ENCODE results near the gene LRRC32.

LRRC32 gene

DNA sequence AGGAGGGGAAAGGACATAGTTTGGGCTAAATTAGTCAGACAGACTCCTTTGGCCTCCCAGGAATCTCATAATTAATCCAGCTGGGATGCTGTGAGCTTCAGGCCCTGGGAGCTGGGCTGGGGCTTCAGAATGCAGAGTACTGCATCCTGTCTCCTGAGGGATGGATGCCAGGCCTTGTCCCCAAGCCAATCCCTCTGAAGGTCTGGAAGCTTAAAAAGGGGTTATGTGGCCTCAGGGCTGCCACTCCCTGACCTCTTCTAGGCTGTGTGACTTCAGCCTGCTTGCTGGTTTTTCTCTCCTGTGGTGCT, 6.9 kb upstream of the LRRC32 start:
- no peak for DNase-seq

DNA sequence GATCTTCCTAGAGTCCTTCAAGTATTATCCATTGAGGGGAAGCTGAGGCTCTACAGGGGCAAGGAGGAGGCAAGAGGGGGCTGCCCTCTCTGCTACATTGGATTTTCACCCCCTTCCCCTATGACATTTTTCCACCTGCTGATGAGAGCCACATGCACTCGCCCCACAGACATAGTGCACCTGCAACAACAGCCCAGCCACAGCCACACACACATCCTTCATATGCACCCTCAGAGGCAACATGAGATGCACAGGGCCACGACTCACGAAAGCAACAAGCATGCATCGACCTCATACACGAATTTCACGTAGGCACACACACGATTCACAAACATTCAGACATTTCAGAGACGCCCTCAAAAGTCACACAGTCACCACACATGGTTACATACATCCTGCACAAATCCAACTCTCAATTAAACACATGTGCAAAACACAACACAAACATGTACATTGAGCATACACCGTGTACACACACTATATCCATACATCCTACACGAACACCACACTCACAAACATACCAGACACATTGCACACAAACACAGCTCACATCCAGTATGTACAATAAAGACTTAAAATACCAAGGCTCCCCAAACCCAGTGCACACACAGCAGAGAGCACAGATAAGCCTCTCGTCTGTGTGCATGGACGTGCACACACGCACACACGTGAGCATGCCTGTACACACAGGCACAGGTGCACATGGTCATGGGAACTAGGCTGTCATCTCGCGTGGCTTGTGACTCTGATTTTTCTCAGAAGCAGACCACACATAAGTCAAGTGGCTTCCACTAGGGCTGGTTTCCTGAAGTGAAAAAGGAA, 6.3 kb upstream of the LRRC32 start:
- no peak for DNase-seq

DNA sequence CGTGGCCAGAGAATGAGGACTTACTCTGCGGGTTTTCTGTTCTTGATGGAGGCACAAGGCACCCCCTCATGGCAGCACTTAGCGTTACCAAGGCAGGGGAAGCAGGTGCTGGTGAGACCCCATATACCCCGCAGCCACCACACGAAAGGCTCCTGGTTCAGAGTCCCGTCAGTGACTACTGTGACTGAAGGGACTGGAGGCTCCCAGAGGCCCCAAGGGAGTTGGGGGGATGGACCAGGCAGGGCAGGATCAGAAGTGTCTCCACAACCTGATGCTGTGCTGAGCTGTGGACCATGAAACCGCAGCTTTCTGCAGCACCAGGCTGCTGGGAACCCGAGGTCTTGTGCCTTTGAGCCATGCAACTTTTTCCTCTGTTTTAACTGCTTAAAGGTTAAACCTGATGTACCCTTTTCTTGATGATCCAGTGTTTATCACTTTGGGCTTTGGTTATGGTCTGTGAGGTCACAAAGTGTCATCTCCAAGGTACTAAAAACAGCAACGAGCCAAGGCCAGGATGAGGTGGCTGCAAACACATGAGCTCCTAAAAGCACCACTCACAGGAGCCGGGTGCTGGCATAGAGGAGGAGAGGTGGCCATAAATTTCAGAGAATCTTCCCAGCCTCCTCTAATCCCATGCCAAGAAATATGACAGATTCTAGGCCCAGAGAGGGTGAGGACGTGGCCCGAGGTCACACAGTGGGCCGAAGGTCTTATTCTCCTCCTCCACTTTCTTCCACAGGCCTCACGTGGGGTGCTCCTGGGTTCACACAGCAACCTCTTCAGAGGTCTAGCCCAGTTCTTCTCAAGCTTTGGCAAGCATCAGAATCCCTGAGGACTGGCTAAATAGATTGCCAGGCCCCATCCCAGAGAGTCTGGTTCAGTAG, 4.2 kb upstream of the LRRC32 start:
- no peak for DNase-seq

DNA sequence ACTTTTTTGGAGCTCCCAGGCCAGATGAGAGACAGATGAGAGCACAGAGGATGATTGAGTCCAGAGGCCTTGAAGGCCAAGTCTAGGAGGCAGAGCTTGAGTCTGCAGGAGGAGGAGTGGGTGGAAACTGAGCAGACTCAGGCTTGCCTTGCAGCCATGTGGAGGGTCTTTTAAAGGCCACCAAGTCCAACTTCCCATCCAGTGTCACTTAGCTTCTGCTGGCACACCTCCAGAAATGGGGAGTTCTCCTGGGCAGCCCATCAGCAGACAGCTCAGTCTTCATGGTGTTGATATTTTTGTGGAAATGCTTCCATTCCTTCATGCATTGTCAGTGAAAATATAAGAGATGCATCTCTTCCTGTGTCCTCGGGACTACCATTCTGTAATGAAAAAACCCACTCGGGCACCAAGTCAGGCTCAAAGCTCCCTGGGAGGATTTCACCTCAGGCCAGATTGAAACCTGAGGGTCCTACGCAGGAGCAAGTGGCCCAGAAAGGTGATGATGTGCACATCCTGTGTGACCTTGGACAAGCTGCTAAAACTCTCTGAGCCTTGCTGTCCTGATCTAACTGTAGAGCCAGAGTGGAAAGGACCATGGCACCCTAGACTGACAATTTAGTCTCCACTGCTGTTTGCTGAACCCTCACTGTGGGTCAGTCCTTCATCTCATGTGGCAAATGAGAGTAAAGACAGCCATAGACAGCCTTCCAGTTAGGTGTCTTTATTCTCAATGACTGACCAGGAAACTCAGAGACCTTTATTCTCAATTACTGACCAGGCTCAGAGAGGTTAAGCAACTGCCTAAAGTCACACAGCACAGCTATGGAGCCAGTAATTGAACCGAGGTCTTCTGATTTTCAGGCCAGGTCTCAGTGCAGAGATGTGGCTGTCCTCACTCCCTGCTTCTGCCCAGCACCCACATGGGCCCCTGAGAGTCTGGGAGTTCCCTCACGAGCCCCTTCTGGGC, 2.9 kb upstream of the LRRC32 start:
- DNase-seq, result no peak

DNA sequence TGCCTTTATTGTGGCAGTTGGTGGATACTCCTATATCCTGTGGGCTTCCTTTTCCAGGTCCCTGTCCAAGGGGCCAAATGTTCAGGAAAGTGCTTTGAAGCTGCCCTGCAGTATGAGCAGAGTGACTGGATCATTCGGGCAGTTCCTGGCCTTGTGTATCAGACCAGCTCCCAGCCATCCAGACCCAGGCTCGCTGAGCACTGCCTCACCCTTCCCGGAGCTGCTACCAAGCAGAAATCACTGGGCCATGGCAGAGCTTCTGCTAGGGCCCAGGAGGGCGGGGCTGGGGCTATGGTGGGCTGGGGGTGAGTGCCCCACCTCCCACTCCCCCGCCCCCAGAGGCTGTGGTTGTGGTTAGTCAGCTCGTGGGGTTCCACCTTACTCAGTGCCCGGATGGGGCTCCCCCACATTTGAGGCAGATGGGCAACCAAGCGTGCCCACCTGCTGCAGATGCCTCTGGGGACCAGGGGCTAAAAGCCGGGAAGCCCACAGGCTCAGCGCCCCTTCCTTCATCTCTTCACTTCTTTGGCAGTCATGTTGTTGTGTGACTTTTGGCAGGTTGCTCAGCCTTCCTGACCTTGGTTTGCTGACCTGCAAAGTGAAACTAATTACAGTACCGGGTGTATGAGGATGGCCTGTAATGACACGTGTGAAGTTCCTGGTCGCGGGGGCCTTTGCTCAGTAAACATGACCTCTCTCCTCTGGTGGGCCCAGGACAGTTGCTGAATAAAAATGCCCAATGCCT, 2.1 kb upstream of the LRRC32 start:
- no peak for DNase-seq

DNA sequence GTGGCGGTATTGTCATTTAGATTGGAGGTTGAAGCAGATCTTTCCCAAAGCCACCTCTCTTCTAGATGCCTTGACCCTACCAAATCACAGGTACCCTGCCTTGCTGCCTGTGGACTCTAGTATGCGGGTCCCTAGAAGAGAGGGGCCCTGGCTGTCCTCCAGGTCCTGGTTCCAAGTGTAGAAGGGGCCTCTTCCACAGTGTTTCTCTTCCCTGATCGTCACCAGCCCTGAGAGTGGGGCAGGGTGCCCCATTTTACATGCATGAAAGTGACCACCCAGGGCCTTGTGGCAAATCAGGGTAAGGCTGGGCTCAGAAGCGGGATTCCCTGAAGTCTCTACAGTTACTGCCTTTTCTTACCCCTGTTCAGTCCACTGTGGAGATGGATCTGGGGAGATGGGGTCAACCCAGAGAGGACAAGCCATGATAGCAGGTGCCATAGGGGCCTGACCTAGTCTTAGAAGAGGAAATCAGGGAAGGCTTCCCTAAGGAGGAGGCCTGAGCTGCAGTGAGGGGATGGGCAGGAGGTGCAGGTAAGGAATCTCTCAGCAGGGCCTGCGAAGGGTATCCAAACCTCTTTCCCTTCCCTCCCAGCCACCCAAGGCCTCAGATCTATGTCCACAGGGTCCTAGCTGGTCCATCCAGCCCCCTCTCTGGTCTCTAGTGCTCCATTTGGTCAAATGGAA, 1.2 kb upstream of the LRRC32 start:
- DNase-seq, result no peak

DNA sequence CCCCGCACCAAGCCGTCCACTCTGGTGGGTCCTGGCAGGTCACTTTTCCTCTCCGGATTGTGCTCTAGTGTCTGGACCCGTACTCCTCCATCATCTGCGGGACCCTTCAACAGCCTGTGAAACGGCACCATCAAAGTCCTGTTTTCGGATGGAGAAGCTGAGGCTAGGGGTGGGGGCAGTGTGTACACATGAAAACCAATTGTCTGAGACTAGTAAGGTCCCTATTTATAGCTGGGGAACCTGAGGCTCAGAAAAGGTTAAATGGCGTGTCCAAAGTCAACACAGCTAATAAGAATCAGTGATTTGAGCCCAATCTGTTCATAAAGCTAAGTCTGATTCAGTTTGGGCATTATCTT, 668 bp upstream of the LRRC32 start:
- DNase-seq, result no peak

DNA sequence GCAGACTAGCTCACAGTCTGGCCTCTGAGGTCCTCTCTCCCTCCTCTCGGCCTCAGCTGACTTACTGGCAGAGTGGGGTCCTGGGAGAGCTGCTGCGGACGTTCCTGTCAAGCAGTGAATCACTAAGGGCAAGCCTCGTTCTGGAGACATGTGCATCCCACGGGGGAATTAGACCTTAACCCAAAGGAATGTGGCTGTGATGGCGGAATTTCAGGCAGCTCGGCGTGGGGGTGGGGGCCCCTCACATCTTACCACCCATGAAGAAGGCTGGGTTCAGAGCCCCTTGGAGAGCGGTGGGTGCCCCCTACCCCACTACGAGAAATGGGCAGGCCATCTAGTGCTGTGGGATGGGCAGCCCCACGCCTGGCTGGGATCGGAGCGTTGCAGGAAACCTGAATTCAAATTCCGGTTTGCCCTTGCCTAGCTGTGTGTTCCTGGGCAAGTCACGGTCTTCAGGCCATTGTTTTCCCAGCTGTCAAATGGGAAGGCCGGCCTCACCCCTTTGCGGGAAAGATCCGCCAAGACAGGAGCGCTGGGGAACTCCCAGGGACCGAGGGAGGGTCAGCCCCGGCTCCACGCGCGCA, 554 bp downstream of the LRRC32 start:
- no peak for DNase-seq

DNA sequence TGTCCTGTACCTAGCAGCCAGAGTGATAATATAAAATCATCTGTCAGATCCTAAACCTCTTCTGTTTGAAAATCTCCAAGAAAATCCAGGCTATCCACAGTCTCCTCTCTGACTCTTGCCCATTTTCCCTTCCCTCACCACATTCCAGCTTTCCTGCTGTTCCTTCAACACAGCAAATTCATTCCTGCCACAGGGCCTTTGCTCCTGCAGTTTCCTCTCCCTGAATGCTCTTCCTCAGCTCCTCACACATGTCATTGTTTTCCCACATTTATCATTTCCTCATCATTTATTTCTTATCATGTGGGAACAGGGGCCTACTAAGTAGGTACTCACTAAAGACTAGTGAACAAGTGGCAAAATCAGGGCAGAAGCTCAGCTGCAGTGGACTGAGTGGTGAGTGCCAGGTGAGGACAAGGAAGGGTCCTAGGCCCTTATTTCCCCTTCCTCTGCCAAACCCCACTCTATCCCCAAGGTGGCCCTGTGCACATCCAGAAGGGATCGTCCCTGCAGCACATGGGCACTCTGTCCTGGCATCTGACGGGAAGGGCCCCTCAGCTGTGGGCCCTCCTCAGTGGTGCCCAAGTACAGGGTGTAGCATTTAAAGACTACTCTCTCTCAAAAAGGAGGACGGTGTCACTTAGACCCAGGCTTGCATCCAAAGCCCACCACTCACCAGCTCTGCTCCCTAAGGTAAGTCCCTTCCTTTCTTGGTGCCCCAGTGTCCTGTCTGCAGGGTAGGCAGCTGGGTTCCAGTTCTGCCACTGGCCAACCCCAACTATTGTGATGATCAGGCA, 2.0 kb downstream of the LRRC32 start:
- no peak for DNase-seq

DNA sequence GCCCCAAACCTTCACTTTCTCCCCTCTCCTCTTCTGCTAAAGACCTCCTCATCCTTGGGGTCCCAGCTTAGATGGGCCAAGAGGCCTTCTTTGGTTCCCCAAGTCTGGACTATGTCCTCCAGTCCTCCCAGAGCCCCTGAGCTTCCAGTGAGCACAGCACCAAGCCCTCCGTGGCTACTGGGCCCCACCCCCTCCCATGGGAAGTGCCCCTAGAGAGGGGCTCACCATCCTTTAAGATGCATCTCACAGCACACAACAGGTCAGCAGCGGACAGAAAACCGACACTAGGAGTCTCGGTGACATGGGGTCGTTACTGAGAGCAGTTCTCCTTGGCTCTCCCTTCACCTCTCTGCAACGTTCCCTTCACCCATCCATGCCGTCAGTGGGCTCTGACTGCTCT, 2.7 kb downstream of the LRRC32 start:
- DNase-seq, result no peak

DNA sequence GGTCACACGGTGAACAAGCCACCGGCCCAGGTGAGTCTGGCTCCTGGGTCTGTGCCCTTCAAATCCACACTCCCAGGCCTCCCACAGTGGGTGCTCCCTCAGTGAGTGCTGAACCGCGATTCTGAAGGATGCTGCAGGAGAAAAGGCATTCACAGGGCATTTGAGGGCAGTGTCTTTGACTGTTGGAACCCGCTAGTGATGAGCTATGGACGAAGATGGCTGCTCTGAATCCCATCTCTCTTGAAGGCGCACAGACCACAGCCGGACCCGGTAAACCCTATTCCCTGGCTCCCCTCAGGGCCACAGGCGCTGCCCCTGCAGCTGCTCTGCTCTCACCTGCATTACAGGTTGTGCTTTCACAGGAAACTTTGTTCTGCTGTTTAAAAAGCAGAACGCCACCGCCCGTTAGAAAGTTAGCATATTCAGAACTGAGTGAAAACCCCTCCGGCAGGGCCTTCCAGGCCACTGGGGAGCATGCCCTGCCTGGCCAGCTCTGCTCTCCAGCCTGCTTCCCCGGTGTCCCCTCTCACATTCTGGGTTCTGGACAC, 3.2 kb downstream of the LRRC32 start:
- no peak for DNase-seq

DNA sequence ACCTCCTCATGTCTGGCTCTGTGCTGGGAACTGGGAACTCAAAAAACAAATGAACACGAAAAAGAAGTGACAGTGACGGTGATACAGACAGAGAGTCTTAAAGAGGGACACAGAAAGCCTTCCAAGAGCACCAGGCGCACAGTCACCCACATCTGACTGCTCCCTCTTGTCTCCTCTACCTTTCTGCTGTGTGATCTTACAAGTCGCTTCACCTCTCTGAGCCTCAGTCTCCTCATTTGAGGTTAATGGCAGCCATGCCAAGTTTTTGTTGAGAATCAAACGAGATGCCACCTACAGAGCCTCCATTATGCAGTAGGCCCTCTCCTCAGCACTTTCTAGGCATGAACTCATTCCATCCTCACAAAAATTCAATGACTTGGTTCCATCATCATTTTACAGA, 3.7 kb downstream of the LRRC32 start:
- no peak for DNase-seq

DNA sequence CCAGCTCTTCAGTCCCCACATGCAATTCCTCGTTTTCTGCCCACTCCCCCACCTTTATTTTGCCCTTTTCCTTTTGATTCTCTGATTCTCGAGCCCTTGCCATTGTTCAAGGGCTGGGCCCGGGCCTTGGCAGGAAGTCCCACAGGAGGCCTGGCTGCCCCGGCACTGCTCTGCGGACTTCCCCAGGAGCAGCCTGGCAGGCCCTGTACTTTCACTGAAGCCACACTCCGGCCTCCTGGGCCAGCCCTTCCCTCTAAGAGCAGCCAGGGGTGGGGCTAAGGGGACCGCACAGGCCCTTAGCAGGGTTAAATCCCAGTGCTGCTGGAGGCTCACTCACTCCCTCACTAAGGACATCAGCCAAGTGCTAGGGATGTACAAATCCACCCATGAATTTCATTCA, 4.1 kb downstream of the LRRC32 start:
- no peak for DNase-seq

DNA sequence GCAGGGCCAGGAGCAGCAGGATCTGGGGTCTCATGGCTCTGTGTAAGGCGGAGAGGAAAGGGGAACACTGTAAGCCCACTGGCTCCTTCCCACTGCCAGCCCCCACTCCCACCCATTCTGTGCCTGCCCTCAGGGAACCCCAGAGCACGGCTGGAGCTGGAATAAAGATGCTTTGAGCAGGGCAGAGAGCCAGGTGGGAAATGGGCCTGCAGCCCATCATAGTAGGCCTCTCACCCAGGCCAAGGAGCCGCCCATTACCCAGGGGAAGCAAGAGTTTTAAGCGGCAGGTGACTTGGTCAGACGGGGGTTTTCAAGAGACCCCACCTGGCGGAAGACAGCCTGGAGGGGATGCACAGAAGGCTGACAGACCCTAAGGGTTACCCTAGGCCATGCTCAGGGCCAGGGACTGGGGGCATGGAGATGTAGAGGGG, 4.6 kb downstream of the LRRC32 start:
- DNase-seq, result no peak

DNA sequence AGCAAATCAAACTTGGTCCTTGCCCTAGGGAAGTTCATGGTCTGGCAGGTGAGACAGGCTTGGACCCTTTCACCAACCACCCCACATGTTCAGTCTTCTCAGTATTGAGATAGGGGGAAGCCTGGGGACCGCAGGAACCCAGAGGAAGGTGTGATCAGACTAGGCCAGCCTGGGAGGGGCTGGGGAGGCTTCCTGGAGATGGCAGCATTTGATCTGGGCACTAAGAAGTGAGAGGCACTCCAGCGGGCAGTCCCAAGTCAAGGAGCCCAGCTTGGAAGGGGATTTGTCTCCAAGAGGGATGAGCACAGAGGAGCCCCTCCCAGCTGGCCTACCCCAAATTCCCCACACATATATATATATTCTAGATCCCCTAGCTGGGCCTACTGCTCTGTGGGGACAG, 5.4 kb downstream of the LRRC32 start:
- DNase-seq, result no peak

DNA sequence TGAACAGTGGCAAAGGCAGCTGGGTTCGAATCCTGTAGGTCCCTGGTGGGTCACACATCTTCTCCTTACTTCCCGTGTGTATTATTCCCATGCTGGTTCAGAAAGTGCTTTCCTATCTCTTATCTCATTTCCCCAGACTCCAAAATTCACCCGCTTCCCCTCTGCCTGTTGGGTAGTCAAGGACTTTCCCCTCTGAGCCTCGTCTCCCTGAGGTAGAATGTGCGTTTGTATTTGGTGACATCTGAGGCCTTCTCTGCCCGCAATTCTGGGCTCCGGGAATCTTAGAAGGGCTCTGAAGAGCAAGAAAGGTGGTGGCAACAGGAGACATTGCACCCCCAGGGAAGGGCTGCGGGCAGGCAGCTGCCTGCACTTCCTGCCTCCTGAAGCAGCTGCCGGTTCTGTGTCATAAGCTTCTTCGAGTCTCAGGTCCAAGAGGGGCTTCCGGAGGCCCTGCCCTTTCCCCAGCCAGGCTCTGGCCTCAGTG, 5.9 kb downstream of the LRRC32 start:
- no peak for DNase-seq

DNA sequence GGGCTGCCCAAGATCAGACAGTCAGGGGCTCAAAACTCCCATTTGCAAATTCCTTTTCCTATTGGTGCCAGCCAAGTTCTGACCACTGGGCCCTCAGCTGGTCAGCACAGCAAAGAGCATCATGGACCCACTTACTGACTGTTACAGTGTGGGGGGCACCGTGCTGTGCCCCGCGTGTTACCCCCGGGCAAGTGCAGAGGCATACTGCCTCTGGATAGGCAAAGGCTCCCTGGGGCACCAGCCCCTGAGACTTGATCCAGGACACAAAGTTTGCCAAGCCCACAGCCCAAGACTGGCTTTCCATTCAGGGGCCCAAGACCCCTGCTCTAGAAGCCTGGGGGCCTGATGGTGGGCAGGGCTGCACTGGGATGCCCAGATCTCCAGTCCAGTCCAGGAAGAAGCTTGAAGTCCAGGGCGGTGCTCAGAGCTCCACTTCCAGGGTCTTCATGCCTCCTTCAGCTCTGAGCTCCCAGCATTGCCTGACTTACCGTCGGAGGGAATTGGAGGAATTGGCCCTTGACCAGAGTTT, 6.6 kb downstream of the LRRC32 start:
- no peak for DNase-seq

DNA sequence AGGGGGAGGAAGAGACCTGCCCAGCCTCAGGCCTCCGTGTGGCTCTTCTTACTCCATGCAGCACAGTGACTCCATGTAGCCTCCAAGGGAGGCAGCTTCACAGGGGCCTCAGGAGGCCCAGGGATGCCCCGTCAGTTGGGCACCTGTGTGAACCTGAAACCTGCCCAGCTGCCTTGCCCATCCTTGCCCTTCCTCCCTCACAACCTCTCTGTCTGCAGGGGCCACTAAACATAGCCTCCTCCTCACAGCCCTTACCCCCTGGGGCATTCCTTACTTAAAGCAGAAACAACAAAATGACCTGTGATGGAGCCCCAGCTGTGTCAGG, 7.1 kb downstream of the LRRC32 start:
- DNase-seq, result no peak

DNA sequence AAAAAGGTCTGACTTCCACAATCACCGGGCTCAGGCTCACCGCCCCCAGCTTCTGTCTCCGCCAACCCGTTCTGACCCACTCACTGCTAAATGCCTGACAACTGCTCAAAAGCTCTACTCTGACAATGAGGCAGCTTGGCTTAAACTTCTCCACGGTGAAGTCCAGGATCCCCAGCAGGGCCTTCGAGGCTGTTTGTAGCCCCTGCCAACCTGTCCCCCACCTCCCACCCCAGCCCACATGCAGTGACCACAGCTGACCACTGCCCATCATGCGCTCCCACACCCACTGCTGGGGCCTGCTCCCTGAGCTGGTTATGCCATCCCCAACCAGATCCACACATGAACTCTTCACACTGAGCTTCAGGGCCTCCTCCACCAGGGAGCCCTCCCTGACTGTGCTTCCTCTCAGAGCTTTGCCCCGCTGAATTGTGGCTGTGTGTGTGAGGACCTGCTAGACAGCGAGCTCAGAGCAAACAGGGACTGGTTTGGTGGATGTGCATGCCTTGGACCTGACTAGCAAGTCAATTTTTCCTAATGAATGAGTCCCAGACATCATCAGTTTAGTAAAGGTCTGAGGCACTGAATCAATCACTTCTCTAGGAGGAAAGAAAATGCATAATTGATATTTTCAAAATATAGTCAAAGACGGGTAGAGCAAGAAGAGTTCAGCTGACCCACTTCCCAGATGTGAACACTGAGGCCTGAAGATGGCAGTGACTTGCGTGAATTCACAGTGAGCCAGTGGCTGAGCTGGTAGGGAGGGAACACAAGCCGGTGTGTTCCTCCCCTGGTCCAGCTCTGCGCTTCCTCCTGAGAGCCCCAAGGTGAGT, 7.7 kb downstream of the LRRC32 start:
- DNase-seq, result no peak

All from MV-4-11 (cell line).